HFFc6 (cell line): Measurements from ENCODE around the gene UBE2Q1. TPM values are rescaled to one million over a fixed set of nuclear protein-coding genes. Genes with fewer than 3 reads are reported as not detected.

Experiments
- DNase-seq: peaks from one replicate; pipeline ENCODE4 v3.0.0-alpha.2; 2018
- H3K27ac Mint-ChIP-seq: 2 replicates; pipeline ENCODE4 v1.8.0; 2020; ENCODE audit warnings: mild to moderate bottlenecking, mixed read lengths
- H3K27me3 Mint-ChIP-seq: 2 replicates; pipeline ENCODE4 v1.8.0; 2021; ENCODE audit warnings: mild to moderate bottlenecking, moderate library complexity, mixed read lengths; ENCODE audit not compliant: insufficient read depth
- H3K36me3 Mint-ChIP-seq: 2 replicates; pipeline ENCODE4 v1.8.0; 2021; ENCODE audit warnings: low read depth, mixed read lengths
- H3K4me1 Mint-ChIP-seq: 2 replicates; pipeline ENCODE4 v1.8.0; 2020; ENCODE audit warnings: low read depth, mixed read lengths
- H3K4me3 Mint-ChIP-seq: 2 replicates; pipeline ENCODE4 v1.8.0; 2020; ENCODE audit warnings: mild to moderate bottlenecking, moderate library complexity, mixed read lengths
- H3K9me3 Mint-ChIP-seq: 2 replicates; pipeline ENCODE4 v1.8.0; 2020; ENCODE audit warnings: mild to moderate bottlenecking, mixed read lengths
- CTCF ChIP-seq: fragments of 200-600 bp; sonication (generic); IDR thresholded peaks from 2 replicates; pipeline ENCODE4 v1.5.0; 2021; ENCODE audit warnings: antibody characterized with exemption, mild to moderate bottlenecking
- total RNA-seq, 6 experiments: library from RNA; stranded (reverse); fragmentation: NEBNext Ultra II Directional; extraction: Animal tissue kit (Norgen Biotek cat#: 25700); gene quantifications; 2 replicates in 1 of 6; 3 replicates in 5 of 6; pipeline ENCODE4 v1.2.3, GENCODE V29; 2021

Gene UBE2Q1
- total RNA-seq, 6 experiments from 2014 or later, result 72.6 to 101 (median 91.5) TPM

- DNase-seq, result no peak
- H3K27ac Mint-ChIP-seq, result no peak within 1 kb of the TSS
- H3K4me3 Mint-ChIP-seq, result no peak within 1 kb of the TSS
- H3K36me3 Mint-ChIP-seq, result no peaks in the 10 kb centered on the region
- no peak for TF ChIP-seq CTCF
- H3K4me1 Mint-ChIP-seq, result no peaks in the 10 kb centered on the region
- peaks cover 8% of the 10 kb centered on the region for H3K9me3 Mint-ChIP-seq
- H3K27me3 Mint-ChIP-seq, result peaks cover 55% of the 10 kb centered on the region
These were observed 56.3 kb downstream of the UBE2Q1 start, which contains the start of the genes SHE and TDRD10 for GRCh38 chr1:154502066-154502743. Gene SHE, minus strand, starts transcription at chr1:154502412. Its CDS starts 386 bp downstream, at chr1:154502026. Gene TDRD10, plus strand, starts transcription at chr1:154502219. Its CDS starts 4,685 bp downstream, at chr1:154506904.

- no peak for DNase-seq
- TF ChIP-seq CTCF, result no peak
- Mint-ChIP-seq H3K4me1 (no peaks in the 10 kb centered on the region), H3K27ac (no peak overlapping the region), H3K9me3 (peaks cover 8% of the 10 kb centered on the region), H3K27me3 (peaks cover 53% of the 10 kb centered on the region), H3K36me3 (no peaks in the 10 kb centered on the region), H3K4me3 (no peak overlapping the region)
These were observed 56.9 kb downstream of the UBE2Q1 start for GRCh38 chr1:154501423-154502065.

GRCh38 chr1:154500533-154500932 is 57.9 kb downstream of the UBE2Q1 start:
- Mint-ChIP-seq H3K4me1 (no peaks in the 10 kb centered on the region), H3K27ac (no peak overlapping the region), H3K9me3 (no peaks in the 10 kb centered on the region), H3K36me3 (no peaks in the 10 kb centered on the region), H3K27me3 (peaks cover 49% of the 10 kb centered on the region), H3K4me3 (no peak overlapping the region)
- TF ChIP-seq CTCF, result no peak
- DNase-seq, result no peak

DNA sequence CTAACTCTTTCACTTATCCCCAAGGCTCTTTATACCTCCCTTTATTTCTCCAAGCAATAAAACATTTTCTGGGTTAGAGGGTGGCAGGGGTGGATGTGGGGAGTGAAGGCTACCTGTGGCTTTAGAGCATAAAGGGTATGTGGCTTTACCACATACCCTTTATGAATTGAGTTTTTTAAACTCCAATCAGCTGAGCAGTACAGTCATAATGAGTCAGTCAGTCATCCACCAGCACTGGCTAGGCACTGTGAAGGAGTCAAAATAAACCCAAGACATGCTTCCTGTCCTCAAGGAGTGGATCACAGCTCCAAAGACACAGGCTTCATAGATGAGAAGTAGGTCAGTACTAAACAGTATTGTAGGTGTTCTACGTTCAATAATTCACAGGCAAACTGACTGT is 59.0 kb downstream of the UBE2Q1 start:
- TF ChIP-seq CTCF, result no peak
- Mint-ChIP-seq H3K4me3 (no peak overlapping the region), H3K27me3 (peaks cover 47% of the 10 kb centered on the region), H3K9me3 (no peaks in the 10 kb centered on the region), H3K36me3 (no peaks in the 10 kb centered on the region), H3K4me1 (no peaks in the 10 kb centered on the region), H3K27ac (no peak overlapping the region)
- no peak for DNase-seq

Other genes with a start within 250 kb of the UBE2Q1 start
- gene AQP10, start 237.6 kb downstream of the UBE2Q1 start, total RNA-seq, result not detected
- 100 to 1,000 TPM in 4 of 6 experiments, 10 to 100 TPM in 2; 91.3 to 119 (median 107) TPM for gene ATP8B2, start 233.1 kb downstream of the UBE2Q1 start, total RNA-seq
- gene IL6R, start 153.3 kb downstream of the UBE2Q1 start, total RNA-seq, result 1 to 10 TPM; 2.0 to 3.9 (median 2.3) TPM
- gene TDRD10, start 56.4 kb downstream of the UBE2Q1 start, total RNA-seq, result not detected
- gene SHE, start 56.2 kb downstream of the UBE2Q1 start, total RNA-seq, result not detected
- under 1 TPM in 5 of 6 experiments, not detected in 1; 0.05 to 0.09 (median 0.07) TPM for gene CHRNB2, start 9.1 kb upstream of the UBE2Q1 start, total RNA-seq
- gene ADAR, start 49.5 kb upstream of the UBE2Q1 start, total RNA-seq, result 100 to 1,000 TPM; 122 to 136 (median 126) TPM